Activated CD8-positive, alpha-beta memory T cell treated with anti-CD3 and anti-CD28 coated beads, Interleukin-2, amount 50 U/mL, for 48 hours (primary cell): ENCODE results near the gene MT1A.

ENCODE experiments used
- DNase-seq: peaks from one replicate; pipeline ENCODE4 v3.0.0-alpha.2; 2020

The MT1A gene

GRCh38 chr16:56681939-56682702, 43.7 kb downstream of the MT1A start, which contains the start of gene MT1X:
Gene MT1X, plus strand, starts transcription at chr16:56682470. Its CDS starts 71 bp downstream, at chr16:56682541.
- DNase-seq: peak; percentile 95

GRCh38 chr16:56682703-56683397, 44.4 kb downstream of the MT1A start:
- peak; percentile 66 for DNase-seq

- no peak for DNase-seq
These were observed 45.1 kb downstream of the MT1A start for GRCh38 chr16:56683424-56684172.

- DNase-seq: no peak
These were observed 45.9 kb downstream of the MT1A start for GRCh38 chr16:56684256-56684925.

GRCh38 chr16:56684926-56685590, 46.6 kb downstream of the MT1A start:
- DNase-seq: no peak

GRCh38 chr16:56686758-56687157, 48.3 kb downstream of the MT1A start:
- no peak for DNase-seq

- DNase-seq: no peak
These were observed 50.3 kb downstream of the MT1A start for GRCh38 chr16:56688762-56689161.

GRCh38 chr16:56689171-56689570, 50.7 kb downstream of the MT1A start:
- DNase-seq: no peak
